NCI-H1105 treated with DMSO at 0.1 percent for 48 hours (cell line): ENCODE data around the gene RNF141.

Experiments
- DNase-seq: peaks from one replicate; lab custom pipeline; 2025; lab: John Stamatoyannopoulos, UW

RNF141 gene

GRCh38 chr11:10561043-10561818 is 20.2 kb upstream of the RNF141 start:
- no peak for DNase-seq

DNA sequence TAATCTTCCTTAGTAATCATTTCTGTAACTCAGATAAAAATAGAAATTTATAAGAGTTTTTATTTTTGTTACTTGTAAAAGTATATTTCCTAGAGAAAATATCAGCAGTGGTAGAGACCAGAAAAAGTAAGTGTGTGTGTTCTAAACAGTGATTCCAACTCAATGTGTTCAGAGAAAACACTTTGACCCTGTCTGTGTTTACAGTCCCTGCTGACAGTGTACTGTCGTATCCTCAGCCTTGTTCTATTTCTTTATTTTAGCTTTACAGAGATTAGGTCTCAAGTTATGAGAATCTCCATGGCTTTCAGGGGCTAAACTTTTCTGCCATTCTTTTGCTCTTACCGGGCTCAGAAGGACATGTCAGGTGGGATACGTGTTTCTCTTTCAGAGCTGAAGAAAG is 17.3 kb upstream of the RNF141 start:
- DNase-seq, result no peak

DNA sequence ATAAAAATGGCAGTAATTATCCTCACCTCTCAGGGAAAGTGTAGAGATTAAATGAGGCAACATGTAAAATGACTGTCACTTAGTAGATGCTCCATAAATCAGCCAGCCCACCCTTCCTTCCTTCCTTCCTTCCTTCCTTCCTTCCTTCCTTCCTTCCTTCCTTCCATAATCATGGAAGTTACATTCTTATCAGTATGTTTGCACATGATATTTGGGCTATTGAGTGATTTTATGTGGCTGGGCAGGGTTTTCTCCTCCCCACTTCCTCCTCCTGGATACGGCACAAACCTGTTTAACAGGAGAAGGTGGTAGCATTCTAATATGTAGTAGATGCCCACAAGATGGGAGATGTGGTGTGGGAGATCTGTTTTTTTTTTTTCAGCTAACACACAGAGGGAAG is 15.6 kb upstream of the RNF141 start:
- no peak for DNase-seq

DNA sequence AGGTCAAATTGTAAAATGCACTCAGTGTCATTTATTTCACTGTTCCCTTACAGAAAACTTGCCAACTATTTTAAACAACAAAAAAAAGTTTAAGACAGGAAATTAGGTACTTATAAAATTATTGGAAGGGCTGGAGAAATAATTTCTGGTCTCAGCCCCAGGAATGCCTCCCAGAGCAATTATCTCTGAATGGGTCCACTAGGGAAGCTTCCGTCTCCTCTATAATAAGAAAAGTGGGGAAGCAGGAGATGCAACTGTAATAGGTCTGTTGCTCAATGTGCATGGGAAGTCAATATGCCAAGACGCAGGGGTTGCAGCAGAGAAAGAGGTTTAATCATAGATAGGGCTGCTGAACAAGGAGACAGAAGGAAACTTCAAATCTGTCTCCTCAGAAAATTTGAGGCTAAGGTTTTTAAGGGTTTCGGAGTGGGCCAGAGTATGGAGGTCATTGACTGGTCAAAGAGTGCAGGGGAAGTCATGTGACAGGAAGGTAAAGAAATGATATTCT is 10.9 kb upstream of the RNF141 start:
- no peak for DNase-seq

GRCh38 chr11:10551290-10551592 is 10.3 kb upstream of the RNF141 start:
- DNase-seq, result no peak

- no peak for DNase-seq
Observed at GRCh38 chr11:10550503-10551289, 9.7 kb upstream of the RNF141 start.

- DNase-seq, result no peak
Observed at GRCh38 chr11:10544491-10545465, 3.8 kb upstream of the RNF141 start.

- no peak for DNase-seq
Observed at GRCh38 chr11:10543782-10544181, 2.8 kb upstream of the RNF141 start.

- DNase-seq, result no peak
Observed at GRCh38 chr11:10542776-10543175, 1.8 kb upstream of the RNF141 start.

DNA sequence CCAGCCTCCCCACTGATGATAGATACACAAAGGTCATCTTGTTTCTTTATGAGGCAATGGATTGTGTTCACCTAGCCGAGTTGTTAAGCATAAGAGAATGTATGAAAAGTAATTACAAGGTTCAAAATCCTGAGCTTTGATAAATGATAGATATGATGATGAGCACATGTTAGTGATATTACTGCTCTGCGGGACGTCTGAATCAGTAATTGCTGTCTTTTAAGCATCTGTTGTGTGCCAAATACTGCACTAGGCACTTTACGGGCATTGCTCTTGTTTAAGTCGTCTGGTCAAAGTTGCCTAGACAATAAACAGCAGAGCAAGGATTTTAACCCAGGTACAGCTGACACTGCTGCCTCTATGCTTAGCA is 559 bp upstream of the RNF141 start:
- peak; percentile 50 for DNase-seq

- DNase-seq, result peak; percentile 58
Observed at GRCh38 chr11:10540546-10540914, 457 bp downstream of the RNF141 start.

- DNase-seq, result no peak
Observed at GRCh38 chr11:10539339-10539738, 1.6 kb downstream of the RNF141 start.

DNA sequence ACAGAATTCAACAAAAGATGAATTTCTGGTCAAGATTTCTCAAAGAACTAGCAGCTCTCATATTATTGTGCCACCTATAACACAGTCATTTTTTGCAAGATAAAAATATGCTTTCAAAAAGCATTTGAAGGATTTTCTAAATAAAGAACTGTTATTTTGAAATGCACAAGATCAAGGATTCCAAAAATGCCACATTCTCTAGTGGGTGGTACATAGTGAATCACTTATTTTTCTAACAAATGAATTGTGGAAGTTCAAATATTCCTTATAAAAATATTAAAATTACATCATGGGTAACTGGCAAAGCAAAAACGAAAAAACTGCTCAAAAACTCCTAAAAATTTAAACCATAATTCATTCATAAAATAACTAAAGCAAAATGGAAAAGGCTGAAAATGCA is 2.1 kb downstream of the RNF141 start:
- no peak for DNase-seq

- DNase-seq, result no peak
Observed at GRCh38 chr11:10537600-10537999, 3.4 kb downstream of the RNF141 start.

GRCh38 chr11:10534316-10534715 is 6.7 kb downstream of the RNF141 start:
- no peak for DNase-seq

DNA sequence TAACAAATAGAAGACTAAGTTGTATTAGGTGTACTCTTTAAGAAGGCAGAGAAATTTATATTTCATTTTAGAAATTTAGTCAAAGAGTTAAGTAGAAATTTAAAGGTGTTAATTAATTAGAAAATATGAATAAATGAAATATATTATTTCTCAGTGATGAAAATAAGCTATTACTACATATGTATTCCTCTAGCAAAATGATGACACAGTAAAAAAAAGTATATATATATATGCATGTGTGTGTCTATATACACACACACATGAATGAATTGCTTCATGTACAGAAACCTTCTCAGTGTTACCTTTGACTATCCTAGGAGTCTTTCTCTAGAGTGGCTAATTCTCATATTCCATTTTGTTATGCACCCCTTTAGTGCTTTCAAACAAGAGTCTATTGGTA is 7.7 kb downstream of the RNF141 start:
- no peak for DNase-seq

DNA sequence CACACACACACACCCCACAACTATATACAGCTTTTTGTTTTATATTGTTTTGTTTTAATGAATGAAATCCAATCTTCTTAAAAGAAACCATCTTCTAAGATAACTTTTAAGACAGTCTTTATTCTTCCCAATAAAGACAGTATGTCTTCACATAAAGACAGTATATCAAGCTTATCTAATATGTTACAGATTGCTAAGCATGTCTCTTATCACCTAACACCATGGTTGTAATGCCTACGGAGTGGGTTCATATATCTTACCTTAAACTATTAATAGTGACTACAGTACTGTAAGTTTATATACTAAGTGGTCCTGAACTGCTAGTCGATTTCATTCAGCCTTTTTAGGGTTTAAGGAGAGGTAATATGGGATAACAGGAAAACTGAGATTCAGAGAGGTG is 8.5 kb downstream of the RNF141 start:
- DNase-seq, result no peak

GRCh38 chr11:10529279-10529678 is 11.7 kb downstream of the RNF141 start:
- no peak for DNase-seq

GRCh38 chr11:10528121-10528520 is 12.9 kb downstream of the RNF141 start:
- no peak for DNase-seq

DNA sequence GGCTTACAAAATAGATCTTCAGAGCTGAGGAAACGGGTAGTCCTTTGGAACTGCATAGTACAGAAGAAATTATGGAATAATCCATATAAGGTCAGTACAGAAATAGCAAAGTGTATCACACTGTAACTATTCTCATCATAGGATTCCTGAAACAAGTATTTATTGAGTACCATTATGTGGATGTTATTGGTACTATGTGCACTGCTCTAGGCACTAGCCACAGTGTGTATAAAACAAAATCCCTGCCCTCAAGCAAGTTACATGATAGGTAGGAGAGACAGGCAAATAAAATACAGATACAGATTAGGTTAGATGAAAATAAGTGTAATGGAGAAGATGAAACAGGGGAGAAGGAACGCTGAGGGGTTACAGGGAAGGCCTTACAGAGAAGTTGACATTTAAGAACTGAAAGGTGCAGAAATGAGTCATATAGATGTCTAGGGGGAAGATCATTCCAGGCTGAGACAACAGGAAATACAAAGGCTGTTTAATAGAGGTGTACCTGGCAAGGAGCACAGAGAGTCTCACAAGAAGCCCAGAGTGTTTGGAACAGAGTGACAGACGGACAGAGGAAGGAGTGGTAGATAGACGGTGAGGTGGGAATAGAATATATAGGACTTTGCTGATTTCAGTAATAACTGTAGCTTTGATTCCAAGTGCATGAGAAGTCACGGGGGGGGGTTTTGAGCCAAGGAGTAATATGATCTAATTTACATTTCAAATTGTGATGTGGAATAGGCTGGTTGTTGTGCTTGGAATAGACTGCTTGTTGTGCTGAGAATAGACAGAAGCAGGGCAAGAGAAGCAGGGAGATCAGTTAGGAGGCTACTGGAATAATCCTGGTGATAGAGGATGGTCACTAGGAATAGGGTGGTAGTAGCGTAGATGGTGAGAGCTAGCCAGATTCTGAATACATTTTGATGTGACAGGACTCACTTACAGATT is 13.7 kb downstream of the RNF141 start:
- no peak for DNase-seq

DNA sequence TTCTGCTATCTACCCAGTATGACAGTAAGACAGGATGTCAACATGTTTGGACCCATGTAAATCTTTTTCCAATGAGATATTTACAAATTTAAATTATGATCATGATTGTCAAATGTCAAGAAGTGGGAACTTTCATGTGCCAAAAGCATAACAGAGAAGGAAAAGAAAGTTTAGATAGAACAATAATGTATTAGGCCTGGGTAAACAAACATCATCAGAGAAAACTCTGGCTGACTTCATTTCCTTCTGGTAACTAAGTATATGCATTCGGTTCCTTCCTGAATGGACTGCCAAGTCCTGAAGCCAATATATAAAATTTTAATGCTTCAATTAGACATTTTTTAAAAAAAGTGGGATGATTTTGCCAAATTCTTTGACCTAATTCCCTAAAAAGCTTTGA is 16.5 kb downstream of the RNF141 start:
- DNase-seq, result no peak
